K562 (cell line): ENCODE measurements around the gene KRT1. TPM values are rescaled to one million over a fixed set of nuclear protein-coding genes. Genes with fewer than 3 reads are reported as not detected.

Source experiments
- ATAC-seq: fragments of 200-7000 bp; cut with Tn5 transposase; 3 replicates; pipeline ENCODE4 v1.9.1; 2020; ENCODE audit warnings: moderate library complexity
- BruUV-seq: library from RNA; stranded (reverse); fragments of 400-500 nt; replicated peaks from 2 replicates; lab custom pipeline; 2021; lab: Mats Ljungman, UMichigan
- CTCF ChIA-PET: fragments of 300-600 bp; formaldehyde crosslinking; extraction: SDS; loops from one replicate; lab custom pipeline; 2021; ENCODE audit warnings: low intra/inter-chr PET ratio; lab: Yijun Ruan, JAX
- POLR2A ChIA-PET: fragments of 300-600, 350-650 bp; sonication (Branson Sonifier 250); formaldehyde crosslinking; extraction: SDS; loops from one replicate; lab custom pipeline; 2021; ENCODE audit warnings: antibody characterized with exemption, inconsistent platforms; lab: Yijun Ruan, JAX
- DNase-seq, 4 experiments: peaks; one replicate each; pipeline versions ENCODE4 v3.0.0 to v3.0.0-alpha.2; 2011 to 2018; ENCODE audit warnings: low spot score in 3 of 4, mixed read lengths in 3 of 4; ENCODE audit errors: extremely low read depth in 1 of 4
- FAIRE-seq: peaks from 2 replicates; lab custom pipeline; 2011; peaks lifted over from hg19 to GRCh38; lab: Jason Lieb, UNC
- H2AFZ ChIP-seq: 2 replicates; pipeline ENCODE4 v1.6.0; 2011; ENCODE audit warnings: low read depth, low read length, control low read depth, inconsistent platforms
- H3K27ac ChIP-seq: fragments of 200-600 bp; 3 replicates; pipeline ENCODE4 v1.8.0; 2011; ENCODE audit warnings: low read depth, mild to moderate bottlenecking, control low read depth, inconsistent platforms, low read length, moderate library complexity, mixed read lengths; ENCODE audit errors: extremely low read depth
- H3K27me3 ChIP-seq, 2 experiments: fragments of 300-600 bp in 1 of 2; 2 replicates in 1 of 2; 3 replicates in 1 of 2; pipeline versions ENCODE4 v1.6.0 to v1.8.0; 2011; ENCODE audit warnings: inconsistent platforms in 2 of 2, low read length in 2 of 2, mild to moderate bottlenecking in 1 of 2, mixed read lengths in 1 of 2, moderate library complexity in 1 of 2; ENCODE audit not compliant: control insufficient read depth in 2 of 2, insufficient read depth in 2 of 2
- H3K36me3 ChIP-seq: fragments of 300-600 bp; 3 replicates; pipeline ENCODE4 v1.8.0; 2011; ENCODE audit warnings: mild to moderate bottlenecking, low read length, inconsistent platforms; ENCODE audit not compliant: control insufficient read depth, insufficient read depth
- H3K4me1 ChIP-seq, 2 experiments: fragments of 200-600 bp in 1 of 2; replicated peaks in 1 of 2; 2 replicates in 1 of 2; 3 replicates in 1 of 2; pipeline versions ENCODE4 v1.5.1 to v1.8.0; 2011; ENCODE audit warnings: inconsistent platforms in 2 of 2, low read length in 2 of 2, mild to moderate bottlenecking in 1 of 2, mixed read lengths in 1 of 2, moderate library complexity in 1 of 2; ENCODE audit not compliant: control insufficient read depth in 2 of 2, insufficient read depth in 2 of 2
- H3K4me2 ChIP-seq: 2 replicates; pipeline ENCODE4 v1.6.1; 2011; ENCODE audit warnings: low read length, control low read depth, inconsistent platforms, mixed read lengths; ENCODE audit not compliant: insufficient read depth
- H3K4me3 ChIP-seq: fragments of 200-600 bp; sonication (generic), shearing (Covaris generic); 2 replicates; pipeline ENCODE4 v1.5.1; 2016; ENCODE audit warnings: control low read depth, inconsistent platforms
- H3K79me2 ChIP-seq: fragments of 200-600 bp; 3 replicates; pipeline ENCODE4 v1.8.0; 2011; ENCODE audit warnings: low read length, inconsistent platforms; ENCODE audit not compliant: control insufficient read depth, insufficient read depth
- H3K9ac ChIP-seq, 2 experiments: 2 replicates each; pipeline versions ENCODE4 v1.6.0 to v1.6.1; 2011; ENCODE audit warnings: low read depth in 2 of 2, low read length in 2 of 2, control low read depth in 1 of 2, inconsistent platforms in 1 of 2, mild to moderate bottlenecking in 1 of 2, mixed read lengths in 1 of 2; ENCODE audit not compliant: insufficient read depth in 1 of 2
- H3K9me1 ChIP-seq: one replicate; pipeline ENCODE4 v1.6.0; 2011; ENCODE audit warnings: inconsistent platforms, mild to moderate bottlenecking, low read length, moderate library complexity; ENCODE audit not compliant: control insufficient read depth, insufficient read depth
- H3K9me3 ChIP-seq: replicated peaks from 2 replicates; pipeline ENCODE4 v1.5.1; 2011; ENCODE audit warnings: low read depth, low read length, inconsistent platforms; ENCODE audit not compliant: control insufficient read depth, insufficient read depth
- H4K20me1 ChIP-seq: replicated peaks from 2 replicates; pipeline ENCODE4 v1.6.1; 2011; ENCODE audit warnings: low read length, inconsistent platforms, mixed read lengths; ENCODE audit not compliant: control insufficient read depth, insufficient read depth
- CREM ChIP-seq: IDR thresholded peaks from 2 replicates; pipeline ENCODE4 v1.6.1; 2014; ENCODE audit warnings: antibody characterized with exemption, low read depth
- CTBP1 ChIP-seq: fragments of 450-650 bp; IDR thresholded peaks from 2 replicates; pipeline ENCODE4 v1.6.1; 2016; ENCODE audit warnings: borderline replicate concordance
- ERF ChIP-seq: fragments of 450-650 bp; formaldehyde crosslinking; IDR thresholded peaks from 2 replicates; pipeline ENCODE4 v1.4.0; 2020; ENCODE audit warnings: mild to moderate bottlenecking, mixed read lengths
- HDAC2 ChIP-seq: fragments of 450-650 bp; IDR thresholded peaks from 2 replicates; pipeline ENCODE4 v1.6.1; 2016; ENCODE audit warnings: mild to moderate bottlenecking
- LEF1 ChIP-seq: fragments of 450-650 bp; IDR thresholded peaks from 2 replicates; pipeline ENCODE4 v1.6.1; 2016; ENCODE audit warnings: mild to moderate bottlenecking
- MBD2 ChIP-seq: sonication (generic); IDR thresholded peaks from 2 replicates; pipeline ENCODE4 v1.6.1; 2016; ENCODE audit warnings: low read depth, borderline replicate concordance
- MEF2D ChIP-seq: conservative IDR thresholded peaks from 2 replicates; pipeline ENCODE4 v1.6.1; 2016; ENCODE audit warnings: low read depth, missing genetic modification characterization, missing compliant biosample characterization
- NR4A1 ChIP-seq, 2 experiments: fragments of 250-450 bp in 1 of 2; fragments of 450-650 bp in 1 of 2; sonication (Bioruptor Pico) in 1 of 2; IDR thresholded peaks; 2 replicates each; pipeline versions ENCODE4 v1.4.0 to v1.6.1; 2016 to 2020; ENCODE audit warnings: mild to moderate bottlenecking in 2 of 2, missing compliant biosample characterization in 1 of 2, missing genetic modification characterization in 1 of 2, moderate library complexity in 1 of 2
- POLR2G ChIP-seq: fragments of 200-400 bp; formaldehyde crosslinking; IDR thresholded peaks from 2 replicates; pipeline ENCODE4 v1.6.1; 2017; ENCODE audit warnings: low read depth, mild to moderate bottlenecking, antibody characterized with exemption, low read length, moderate library complexity
- POLR3G ChIP-seq: IDR thresholded peaks from 2 replicates; pipeline ENCODE4 v1.6.1; 2011; ENCODE audit not compliant: insufficient read length, insufficient replicate concordance; ENCODE audit errors: extremely low read depth
- RBBP5 ChIP-seq: fragments of 200-600 bp; sonication (generic); IDR thresholded peaks from 2 replicates; pipeline ENCODE4 v1.6.1; 2012; ENCODE audit warnings: borderline replicate concordance, mild to moderate bottlenecking, low read length, control low read depth, inconsistent platforms; ENCODE audit not compliant: insufficient read depth, poor library complexity, severe bottlenecking
- RHOXF2B ChIP-seq: fragments of 250-450 bp; sonication (Bioruptor Pico); conservative IDR thresholded peaks from 2 replicates; pipeline ENCODE4 v1.5.1; 2021
- ZNF143 ChIP-seq: sonication (generic); formaldehyde crosslinking; IDR thresholded peaks from 2 replicates; pipeline ENCODE4 v1.9.0; 2022; ENCODE audit warnings: mild to moderate bottlenecking, missing genetic modification reagents
- ZNF431 ChIP-seq: sonication (generic); formaldehyde crosslinking; IDR thresholded peaks from 2 replicates; pipeline ENCODE4 v1.8.0; 2022; ENCODE audit warnings: mild to moderate bottlenecking, missing genetic modification reagents
- ZNF75A ChIP-seq: fragments of 450-650 bp; formaldehyde crosslinking; IDR thresholded peaks from 2 replicates; pipeline ENCODE4 v1.4.0; 2020; ENCODE audit warnings: mild to moderate bottlenecking
- WGBS: fragments of 100-300 bp; shearing (Covaris generic); methylation state at CpG from one replicate; pipeline ENCODE4 v1.1.6; 2016; ENCODE audit warnings: low coverage, mixed read lengths; ENCODE audit not compliant: insufficient coverage; ENCODE audit errors: missing lambda C conversion rate; 5-methylcytosine and 5-hydroxymethylcytosine counted together
- in situ Hi-C: fragments of 300-500 bp; cut with MboI; formaldehyde crosslinking; loops from 4 replicates; pipeline ENCODE4 v1.15.0; 2018; ENCODE audit warnings: inconsistent platforms, mixed read lengths
- intact Hi-C: fragments of 100-400 bp; cut with micrococcal nuclease; formaldehyde crosslinking; loops from 2 replicates; pipeline ENCODE4 v1.14.2; 2022
- polyA plus RNA-seq, 8 experiments: library from polyadenylated mRNA; depleted of rRNA in 4 of 8; stranded (reverse) in 5 of 8; unstranded in 3 of 8; fragments of >200 nt; fragmentation: Nextera tagmentation in 2 of 8; fragmentation: Illumina TruSeq in 1 of 8; extraction: Ambion mirVana in 2 of 8; extraction: Trizol in 1 of 8; gene quantifications; 2 replicates each; pipeline versions ENCODE4 v1.2.1 to v1.2.3, GENCODE V29; 2011 to 2014; ENCODE audit warnings: inconsistent platforms in 1 of 8, missing spikeins in 1 of 8
- total RNA-seq, 7 experiments: library from RNA; depleted of rRNA in 6 of 7; stranded (reverse); fragments of >200 nt in 6 of 7; fragmentation: Illumina TruSeq in 2 of 7; extraction: Trizol in 2 of 7; gene quantifications; 2 replicates each; pipeline versions ENCODE4 v1.2.1 to v1.2.3, GENCODE V29; 2011 to 2021; ENCODE audit warnings: low replicate concordance in 1 of 7
- TF ChIP-seq, protein P1 (sequence below): sonication (generic); formaldehyde crosslinking; IDR thresholded peaks from 2 replicates; pipeline ENCODE4 v1.8.0; 2023; ENCODE audit warnings: mild to moderate bottlenecking, missing genetic modification reagents
- TF ChIP-seq, protein P2 (sequence below): fragments of 250-450 bp; sonication (Bioruptor Pico); IDR thresholded peaks from 2 replicates; pipeline ENCODE4 v1.5.0; 2021; ENCODE audit warnings: mild to moderate bottlenecking, moderate library complexity

The KRT1 gene
- total and polyA plus RNA-seq, 9 of the 15 experiments (the other 6 are each of a cell fraction or from before 2014, with no cell fraction given), result 0.18 TPM; not detected in 8

DNA sequence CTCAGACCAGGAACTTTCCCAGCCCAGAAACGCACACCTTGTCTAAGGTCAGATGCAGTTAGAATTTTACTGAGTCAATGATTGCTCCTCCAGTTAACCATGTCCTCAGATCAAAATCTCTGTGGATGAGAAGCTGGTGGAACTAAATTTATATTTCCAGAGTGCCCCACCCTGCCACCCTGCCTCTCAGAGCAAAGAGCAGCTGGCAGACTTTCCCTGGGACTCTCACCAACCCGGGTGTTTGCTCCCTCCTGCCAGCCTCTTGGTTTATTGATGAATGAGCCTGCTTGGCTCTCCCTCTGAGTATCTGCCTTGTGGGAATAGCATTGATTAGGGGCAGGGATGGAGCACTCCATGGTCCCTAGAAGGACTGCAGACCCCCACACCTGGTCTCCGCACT, 5.9 kb upstream of the KRT1 start:
- in situ Hi-C loops (no loop called here), intact Hi-C loops (no loop called here)
- peaks cover 12 to 59% of the 10 kb centered on the region in 2 experiments for H3K27me3 ChIP-seq
- H3K9ac ChIP-seq, result no peak overlapping the region
- no peak overlapping the region for H3K27ac ChIP-seq
- ChIA-PET POLR2A (interaction anchor here (0.6 to 1.2 kb wide), 3 partner anchors 10 to 40 kb away, joined by 3 to 4 read pairs (median 3); no protein-coding TSS in a partner anchor), CTCF (no interaction called here)
- H3K9me3 ChIP-seq, result no peaks in the 10 kb centered on the region
- ATAC-seq, result no peak
- no peak for FAIRE-seq
- H2AFZ ChIP-seq, result no peak overlapping the region
- WGBS, result 17% methylated on average over 3 of the region's 3 CpGs
- DNase-seq, result no peak
- no peak overlapping the region for H3K4me2 ChIP-seq
- no peaks in the 10 kb centered on the region for H3K79me2 ChIP-seq
- no peak overlapping the region for H3K4me3 ChIP-seq
- peaks cover 0 to 3% of the 10 kb centered on the region in 2 experiments; a peak in 1 of 5 replicates for H3K4me1 ChIP-seq
- no peaks in the 10 kb centered on the region for H3K36me3 ChIP-seq
- no peaks in the 10 kb centered on the region for H3K9me1 ChIP-seq
- H4K20me1 ChIP-seq, result no peaks in the 10 kb centered on the region
- no TSS peak for BruUV-seq
- TF ChIP-seq ZNF143 (CRISPR knock-in tag) (no peak), POLR2G (no peak), ERF (CRISPR knock-in tag) (no peak), RHOXF2B (CRISPR knock-in tag) (no peak), LEF1 (no peak), NR4A1 (CRISPR knock-in tag; IDR thresholded peaks at IDR 0.05) (no peak), NR4A1 (tag; IDR thresholded peaks at IDR 0.05) (no peak), POLR3G (no peak), HDAC2 (no peak), CTBP1 (no peak), CREM (no peak), MBD2 (no peak), RBBP5 (no peak), ZNF75A (CRISPR knock-in tag) (no peak), ZNF431 (CRISPR knock-in tag) (no peak), MEF2D (tag) (no peak)
- TF ChIP-seq, protein P1, sequence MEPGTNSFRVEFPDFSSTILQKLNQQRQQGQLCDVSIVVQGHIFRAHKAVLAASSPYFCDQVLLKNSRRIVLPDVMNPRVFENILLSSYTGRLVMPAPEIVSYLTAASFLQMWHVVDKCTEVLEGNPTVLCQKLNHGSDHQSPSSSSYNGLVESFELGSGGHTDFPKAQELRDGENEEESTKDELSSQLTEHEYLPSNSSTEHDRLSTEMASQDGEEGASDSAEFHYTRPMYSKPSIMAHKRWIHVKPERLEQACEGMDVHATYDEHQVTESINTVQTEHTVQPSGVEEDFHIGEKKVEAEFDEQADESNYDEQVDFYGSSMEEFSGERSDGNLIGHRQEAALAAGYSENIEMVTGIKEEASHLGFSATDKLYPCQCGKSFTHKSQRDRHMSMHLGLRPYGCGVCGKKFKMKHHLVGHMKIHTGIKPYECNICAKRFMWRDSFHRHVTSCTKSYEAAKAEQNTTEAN, result no peak
- TF ChIP-seq, protein P2, sequence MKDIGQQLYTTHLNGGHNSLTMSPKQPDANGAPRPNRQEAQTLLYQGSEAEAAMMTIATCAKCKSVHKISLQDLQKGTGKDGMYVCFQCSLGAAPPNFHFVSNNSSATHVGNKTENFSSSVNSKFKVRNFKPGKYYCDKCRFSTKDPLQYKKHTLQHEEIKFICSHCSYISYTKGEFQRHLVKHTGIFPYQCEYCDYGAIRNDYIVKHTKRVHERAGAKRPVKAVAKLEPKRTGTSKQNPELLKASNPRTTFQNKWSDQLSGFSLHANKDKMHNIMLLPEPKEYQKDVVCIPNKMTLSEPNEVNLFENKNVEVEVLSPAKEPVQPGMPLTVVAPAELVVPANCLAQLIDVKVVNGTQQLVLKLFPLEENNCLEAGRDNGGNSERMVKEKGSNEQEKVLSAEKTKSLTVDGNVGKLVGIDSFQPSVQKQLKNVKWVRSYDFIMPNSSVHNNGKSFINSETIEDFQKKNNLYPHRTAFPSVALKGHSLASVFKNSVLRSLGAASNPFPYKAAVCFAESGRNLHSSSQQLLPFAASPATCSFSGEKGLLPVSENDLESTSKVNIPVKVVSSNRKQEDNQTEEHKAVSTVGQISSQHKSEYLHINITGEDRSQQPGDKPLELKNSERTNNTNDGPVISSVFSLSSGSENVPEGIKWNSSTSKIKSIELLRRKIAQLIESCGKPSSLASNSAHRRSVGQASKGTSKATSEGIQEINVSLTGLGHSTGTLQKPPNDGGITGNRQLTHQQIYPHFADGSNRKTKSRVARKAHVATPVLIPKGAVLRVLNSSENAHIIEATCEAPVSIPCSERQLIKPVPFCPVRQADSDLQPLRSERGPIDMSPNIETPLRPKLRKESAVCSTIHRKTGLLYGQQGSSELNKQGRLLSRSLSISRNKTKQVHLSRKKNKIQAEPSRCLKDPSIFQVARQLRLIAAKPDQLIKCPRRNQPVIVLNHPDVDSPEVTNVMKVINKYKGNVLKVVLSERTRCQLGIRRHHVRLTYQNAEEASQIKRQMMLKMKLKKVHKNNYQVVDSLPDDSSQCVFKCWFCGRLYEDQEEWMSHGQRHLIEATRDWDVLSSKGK (CRISPR knock-in tag), result no peak
